GM12878 (cell line): Measurements from ENCODE around the gene PAX9. TPM values are rescaled to one million over a fixed set of nuclear protein-coding genes. Genes with fewer than 3 reads are reported as not detected.

Experiments
- ATAC-seq: fragments of 200-7000 bp; cut with Tn5 transposase; 3 replicates; pipeline ENCODE4 v1.9.1; 2020; ENCODE audit warnings: mild to moderate bottlenecking, moderate library complexity
- BruUV-seq: library from RNA; stranded (reverse); fragments of 400-500 nt; replicated peaks from 2 replicates; lab custom pipeline; 2021; lab: Mats Ljungman, UMichigan
- CTCF ChIA-PET: fragments of 300-600 bp; sonication (Branson Sonifier 250); formaldehyde crosslinking; extraction: SDS; loops from one replicate; lab custom pipeline; 2021; ENCODE audit warnings: inconsistent platforms; lab: Yijun Ruan, JAX
- POLR2A ChIA-PET: fragments of 350-600 bp; formaldehyde crosslinking; extraction: SDS; loops from one replicate; lab custom pipeline; 2021; ENCODE audit warnings: inconsistent platforms; lab: Charles Lee
- RAD21 ChIA-PET: fragments of 300-600 bp; sonication (Branson Sonifier 250); formaldehyde crosslinking; loops from one replicate; lab custom pipeline; 2023; ENCODE audit warnings: antibody characterized with exemption; ENCODE audit not compliant: unreplicated experiment; lab: Charles Lee
- SMC1A ChIA-PET: fragments of 300-600 bp; sonication (Branson Sonifier 250); formaldehyde crosslinking; loops from one replicate; lab custom pipeline; 2023; ENCODE audit not compliant: unreplicated experiment, uncharacterized antibody; lab: Charles Lee
- DNase-seq: peaks from one replicate; pipeline ENCODE4 v3.0.0-alpha.2; 2011; ENCODE audit warnings: low read depth, low spot score
- FAIRE-seq: peaks from 3 replicates; lab custom pipeline; 2011; peaks lifted over from hg19 to GRCh38; lab: Jason Lieb, UNC
- H2AFZ ChIP-seq: 2 replicates; pipeline ENCODE4 v1.6.0; 2011; ENCODE audit warnings: low read depth, low read length, control low read depth; ENCODE audit not compliant: control insufficient read depth
- H3K27ac ChIP-seq: 2 replicates; pipeline ENCODE4 v1.5.1; 2011; ENCODE audit warnings: control low read depth; ENCODE audit not compliant: control insufficient read depth, insufficient read depth
- H3K27me3 ChIP-seq, 2 experiments: replicated peaks in 1 of 2; 2 replicates each; pipeline versions ENCODE4 v1.6.0 to v1.6.1; 2011; ENCODE audit warnings: low read length in 1 of 2; ENCODE audit not compliant: control insufficient read depth in 2 of 2, insufficient read depth in 2 of 2
- H3K36me3 ChIP-seq, 2 experiments: 2 replicates each; pipeline ENCODE4 v1.5.1; 2011; ENCODE audit warnings: low read length in 1 of 2; ENCODE audit not compliant: control insufficient read depth in 2 of 2, insufficient read depth in 2 of 2
- H3K4me1 ChIP-seq: 2 replicates; pipeline ENCODE4 v1.6.1; 2011; ENCODE audit warnings: mild to moderate bottlenecking, low read length, moderate library complexity, mixed read lengths; ENCODE audit not compliant: control insufficient read depth, insufficient read depth
- H3K4me2 ChIP-seq: 2 replicates; pipeline ENCODE4 v1.6.0; 2011; ENCODE audit warnings: control low read depth; ENCODE audit not compliant: control insufficient read depth, insufficient read depth
- H3K4me3 ChIP-seq: fragments of 200-600 bp; sonication (generic); 2 replicates; pipeline ENCODE4 v1.5.1; 2016
- H3K79me2 ChIP-seq: 2 replicates; pipeline ENCODE4 v1.6.0; 2011; ENCODE audit warnings: low read length; ENCODE audit not compliant: control insufficient read depth, insufficient read depth
- H3K9ac ChIP-seq: 2 replicates; pipeline ENCODE4 v1.8.0; 2011; ENCODE audit warnings: low read length, control low read depth, mixed read lengths; ENCODE audit not compliant: control insufficient read depth, insufficient read depth
- H3K9me3 ChIP-seq: replicated peaks from 3 replicates; pipeline ENCODE4 v1.5.1; 2011; ENCODE audit warnings: mild to moderate bottlenecking, low read length; ENCODE audit not compliant: control insufficient read depth, insufficient read depth
- H4K20me1 ChIP-seq: 2 replicates; pipeline ENCODE4 v1.6.0; 2011; ENCODE audit not compliant: control insufficient read depth, insufficient read depth
- ASH2L ChIP-seq: fragments of 300-600, 200-600 bp; sonication (generic); IDR thresholded peaks from 2 replicates; pipeline ENCODE4 v1.6.1; 2017; ENCODE audit warnings: low read depth, mild to moderate bottlenecking, borderline replicate concordance
- ATF7 ChIP-seq: fragments of 450-650 bp; IDR thresholded peaks from 2 replicates; pipeline ENCODE4 v1.6.1; 2016; ENCODE audit warnings: low read depth, mild to moderate bottlenecking
- CBX5 ChIP-seq: sonication (generic); IDR thresholded peaks from 2 replicates; pipeline ENCODE4 v1.6.1; 2016; ENCODE audit warnings: low read depth, moderate library complexity, mild to moderate bottlenecking, inconsistent platforms
- CUX1 ChIP-seq: IDR thresholded peaks from 2 replicates; pipeline ENCODE4 v1.6.1; 2012; ENCODE audit warnings: improper control_type of control experiment, low read depth, low read length; ENCODE audit not compliant: insufficient replicate concordance
- HDAC2 ChIP-seq: fragments of 200-600 bp; sonication (generic); IDR thresholded peaks from 2 replicates; pipeline ENCODE4 v1.6.1; 2017
- NRF1 ChIP-seq: conservative IDR thresholded peaks from 2 replicates; pipeline ENCODE4 v1.6.1; 2011; ENCODE audit warnings: mild to moderate bottlenecking, low read depth, low read length, improper control_type of control experiment
- SMAD1 ChIP-seq: fragments of 450-650 bp; IDR thresholded peaks from 2 replicates; pipeline ENCODE4 v1.6.1; 2018; ENCODE audit warnings: mild to moderate bottlenecking, low read depth; ENCODE audit not compliant: partially characterized antibody
- SMARCA5 ChIP-seq: fragments of 450-650 bp; IDR thresholded peaks from 2 replicates; pipeline ENCODE4 v1.6.1; 2017; ENCODE audit warnings: mild to moderate bottlenecking
- TARDBP ChIP-seq: IDR thresholded peaks from 2 replicates; pipeline ENCODE4 v1.6.1; 2016; ENCODE audit warnings: borderline replicate concordance
- TBL1XR1 ChIP-seq: IDR thresholded peaks from 2 replicates; pipeline ENCODE4 v1.6.1; 2012; ENCODE audit warnings: low read depth, low read length, improper control_type of control experiment
- ZNF207 ChIP-seq: fragments of 450-650 bp; IDR thresholded peaks from 2 replicates; pipeline ENCODE4 v1.6.1; 2014; ENCODE audit warnings: antibody characterized with exemption, mild to moderate bottlenecking, borderline replicate concordance
- ZNF274 ChIP-seq: IDR thresholded peaks from one replicate; pipeline ENCODE4 v1.8.0; 2011; ENCODE audit not compliant: insufficient read length, insufficient read depth
- ZNF592 ChIP-seq: fragments of 450-650 bp; IDR thresholded peaks from 2 replicates; pipeline ENCODE4 v1.6.1; 2017; ENCODE audit warnings: mild to moderate bottlenecking, moderate library complexity
- WGBS: methylation state at CpG from one replicate; pipeline ENCODE4 v1.1.6; 2016; ENCODE audit warnings: low lambda C conversion rate; ENCODE audit not compliant: insufficient replicate concordance, insufficient coverage; ENCODE audit errors: missing lambda C conversion rate; 5-methylcytosine and 5-hydroxymethylcytosine counted together
- in situ Hi-C: fragments of 300-500 bp; cut with MboI; formaldehyde crosslinking; loops from 9 replicates; pipeline ENCODE4 v1.14.3; 2018; ENCODE audit warnings: mixed read lengths
- intact Hi-C: fragments of 100-400 bp; cut with micrococcal nuclease; formaldehyde crosslinking; loops from one replicate; pipeline ENCODE4 v1.14.2; 2022; ENCODE audit not compliant: unreplicated experiment
- polyA plus RNA-seq, 11 experiments: library from polyadenylated mRNA; depleted of rRNA in 4 of 11; unstranded in 6 of 11; stranded (reverse) in 5 of 11; fragments of >200 nt; fragmentation: Nextera tagmentation in 4 of 11; fragmentation: Illumina TruSeq in 1 of 11; extraction: Ambion mirVana in 4 of 11; extraction: Trizol in 1 of 11; gene quantifications; 1 replicate in 1 of 11; 2 replicates in 10 of 11; pipeline versions ENCODE4 v1.2.1 to v1.2.3, GENCODE V29; 2011 to 2016; ENCODE audit warnings: inconsistent platforms in 2 of 11, missing spikeins in 2 of 11, low read depth in 1 of 11
- total RNA-seq, 4 experiments: library from RNA; depleted of rRNA in 3 of 4; stranded (reverse); fragments of >200 nt in 3 of 4; fragmentation: Illumina TruSeq in 1 of 4; extraction: Trizol in 1 of 4; gene quantifications; 2 replicates each; pipeline versions ENCODE4 v1.2.1 to v1.2.3, GENCODE V29; 2013 to 2021

PAX9 gene
- total and polyA plus RNA-seq, 10 of the 15 experiments (the other 5 are each of a cell fraction or from before 2014, with no cell fraction given): 0.03 to 8.2 (median 0.09) TPM; not detected in 3

- TF ChIP-seq CUX1 (no peak), ATF7 (no peak), NRF1 (no peak), SMAD1 (no peak)
Observed at GRCh38 chr14:36717363-36717762, 55.7 kb downstream of the PAX9 start (continued).

GRCh38 chr14:36718216-36718615 is 56.6 kb downstream of the PAX9 start:
- H3K79me2 ChIP-seq: no peaks in the 10 kb centered on the region
- FAIRE-seq: no peak
- BruUV-seq: no TSS peak
- H4K20me1 ChIP-seq: no peaks in the 10 kb centered on the region
- H3K9me3 ChIP-seq: no peaks in the 10 kb centered on the region
- H3K36me3 ChIP-seq: no peaks in the 10 kb centered on the region
- no peak overlapping the region for H3K27ac ChIP-seq
- H2AFZ ChIP-seq: no peak overlapping the region
- H3K4me3 ChIP-seq: no peak overlapping the region
- POLR2A ChIA-PET: no interaction called here
- SMC1A ChIA-PET: interaction anchor here (1.1 to 2.0 kb wide), 2 partner anchors 9 to 16 kb away, joined by 3 to 4 read pairs; no protein-coding TSS in a partner anchor
- intact Hi-C loops: no loop called here
- WGBS: 0% methylated on average over 1 of the region's 1 CpG
- no peaks in the 10 kb centered on the region for H3K27me3 ChIP-seq
- no peak overlapping the region for H3K4me2 ChIP-seq
- CTCF ChIA-PET: interaction anchor here (0.8 to 1.4 kb wide), 4 partner anchors 12 to 224 kb away, joined by 3 to 6 read pairs (median 3); no protein-coding TSS in a partner anchor
- no peak for ATAC-seq
- H3K4me1 ChIP-seq: no peaks in the 10 kb centered on the region
- RAD21 ChIA-PET: no interaction called here
- no peak overlapping the region for H3K9ac ChIP-seq
- in situ Hi-C loops: no loop called here
- DNase-seq: no peak
- no peak for TF ChIP-seq ZNF207
- no peak for TF ChIP-seq TBL1XR1
- TF ChIP-seq SMARCA5: no peak
- no peak for TF ChIP-seq TARDBP
- TF ChIP-seq SMAD1: no peak
- no peak for TF ChIP-seq ASH2L
- no peak for TF ChIP-seq CBX5
- TF ChIP-seq HDAC2: no peak
- no peak for TF ChIP-seq ZNF274
- TF ChIP-seq ZNF592: no peak
